HepG2 (cell line): ENCODE results near the gene FAM174C. TPM values are rescaled to one million over a fixed set of nuclear protein-coding genes. Genes with fewer than 3 reads are reported as not detected.

Source experiments
- CHD2 ChIP-seq: IDR thresholded peaks from 2 replicates; pipeline ENCODE4 v1.6.1; 2011; ENCODE audit warnings: low read depth, low read length, improper control_type of control experiment
- KDM5A ChIP-seq: fragments of 200-600 bp; sonication (generic); IDR thresholded peaks from 2 replicates; pipeline ENCODE4 v1.7.0; 2018; ENCODE audit warnings: antibody characterized with exemption, mild to moderate bottlenecking, low read length, borderline replicate concordance
- MED1 ChIP-seq: sonication (generic); formaldehyde crosslinking; IDR thresholded peaks from 2 replicates; pipeline ENCODE4 v1.4.0; 2020; ENCODE audit warnings: missing genetic modification reagents
- MEF2D ChIP-seq: sonication (generic); formaldehyde crosslinking; IDR thresholded peaks from 2 replicates; pipeline ENCODE4 v1.5.1; 2020; ENCODE audit warnings: mild to moderate bottlenecking, missing genetic modification reagents
- MEIS2 ChIP-seq: sonication (generic); formaldehyde crosslinking; IDR thresholded peaks from 2 replicates; pipeline ENCODE4 v1.9.0; 2021; ENCODE audit warnings: mild to moderate bottlenecking, missing genetic modification reagents
- MIER2 ChIP-seq: IDR thresholded peaks from 2 replicates; pipeline ENCODE4 v1.6.1; 2016; ENCODE audit warnings: missing biosample characterization, missing genetic modification reagents
- NONO ChIP-seq, 2 experiments: fragments of 450-650 bp in 1 of 2; sonication (generic) in 1 of 2; formaldehyde crosslinking in 1 of 2; IDR thresholded peaks in 1 of 2; conservative IDR thresholded peaks in 1 of 2; 2 replicates each; pipeline versions ENCODE4 v1.6.1 to v1.8.0; 2017 to 2022; ENCODE audit warnings: mild to moderate bottlenecking in 1 of 2, missing genetic modification reagents in 1 of 2, moderate library complexity in 1 of 2
- NRL ChIP-seq: sonication (generic); formaldehyde crosslinking; IDR thresholded peaks from 2 replicates; pipeline ENCODE4 v1.5.0; 2020; ENCODE audit warnings: missing genetic modification reagents, mild to moderate bottlenecking, moderate library complexity, borderline replicate concordance
- PCBP1 ChIP-seq: fragments of 200-400 bp; formaldehyde crosslinking; IDR thresholded peaks from 2 replicates; pipeline ENCODE4 v1.6.1; 2017; ENCODE audit warnings: mild to moderate bottlenecking, low read depth, low read length, borderline replicate concordance
- RFX3 ChIP-seq: IDR thresholded peaks from 2 replicates; pipeline ENCODE4 v1.6.1; 2016; ENCODE audit warnings: missing biosample characterization, missing genetic modification reagents
- TAF15 ChIP-seq: fragments of 200-400 bp; formaldehyde crosslinking; IDR thresholded peaks from one replicate; pipeline ENCODE4 v1.6.1; 2018; ENCODE audit warnings: mild to moderate bottlenecking, low read depth, low read length; ENCODE audit not compliant: poor library complexity, severe bottlenecking
- ZBTB7B ChIP-seq: sonication (generic); formaldehyde crosslinking; IDR thresholded peaks from 2 replicates; pipeline ENCODE4 v1.4.0; 2020; ENCODE audit warnings: missing genetic modification reagents
- ZFP37 ChIP-seq: sonication (generic); formaldehyde crosslinking; IDR thresholded peaks from 2 replicates; pipeline ENCODE4 v1.4.0; 2020; ENCODE audit warnings: missing genetic modification reagents, borderline replicate concordance
- ZFX ChIP-seq: sonication (generic); formaldehyde crosslinking; IDR thresholded peaks from 2 replicates; pipeline ENCODE4 v1.4.0; 2020; ENCODE audit warnings: mild to moderate bottlenecking, low read depth, missing genetic modification reagents, moderate library complexity
- ZKSCAN5 ChIP-seq: sonication (generic); formaldehyde crosslinking; IDR thresholded peaks from 2 replicates; pipeline ENCODE4 v1.5.1; 2020; ENCODE audit warnings: mild to moderate bottlenecking, missing genetic modification reagents
- ZNF143 ChIP-seq: sonication (generic); formaldehyde crosslinking; IDR thresholded peaks from 2 replicates; pipeline ENCODE4 v1.4.0; 2020; ENCODE audit warnings: missing genetic modification reagents
- ZNF280B ChIP-seq: sonication (generic); formaldehyde crosslinking; IDR thresholded peaks from 2 replicates; pipeline ENCODE4 v1.5.0; 2020; ENCODE audit warnings: missing genetic modification reagents, mild to moderate bottlenecking, borderline replicate concordance
- ZNF337 ChIP-seq: sonication (generic); formaldehyde crosslinking; IDR thresholded peaks from 2 replicates; pipeline ENCODE4 v1.5.1; 2020; ENCODE audit warnings: missing genetic modification reagents, low read depth, mild to moderate bottlenecking, borderline replicate concordance
- ZNF33A ChIP-seq: sonication (generic); formaldehyde crosslinking; IDR thresholded peaks from 2 replicates; pipeline ENCODE4 v1.5.1; 2020; ENCODE audit warnings: missing genetic modification reagents, mild to moderate bottlenecking, moderate library complexity, borderline replicate concordance
- ZNF564 ChIP-seq: sonication (generic); formaldehyde crosslinking; IDR thresholded peaks from 2 replicates; pipeline ENCODE4 v1.8.1; 2023; ENCODE audit warnings: mild to moderate bottlenecking, missing genetic modification reagents
- ZSCAN30 ChIP-seq: sonication (generic); formaldehyde crosslinking; IDR thresholded peaks from 2 replicates; pipeline ENCODE4 v1.5.0; 2020; ENCODE audit warnings: mild to moderate bottlenecking, missing genetic modification reagents
- ZUFSP ChIP-seq: sonication (generic); formaldehyde crosslinking; IDR thresholded peaks from 2 replicates; pipeline ENCODE4 v1.9.0; 2021; ENCODE audit warnings: missing genetic modification reagents, mild to moderate bottlenecking, borderline replicate concordance
- ZZZ3 ChIP-seq: sonication (generic); formaldehyde crosslinking; IDR thresholded peaks from 2 replicates; pipeline ENCODE4 v1.4.0; 2020; ENCODE audit warnings: missing genetic modification reagents, mild to moderate bottlenecking, borderline replicate concordance
- polyA plus RNA-seq, 8 experiments: library from polyadenylated mRNA; depleted of rRNA in 3 of 8; stranded (reverse) in 7 of 8; unstranded in 1 of 8; fragments of >200 nt; fragmentation: Illumina TruSeq in 4 of 8; extraction: Trizol in 4 of 8; gene quantifications; 2 replicates each; pipeline versions ENCODE4 v1.2.1 to v1.2.3, GENCODE V29; 2011 to 2016; ENCODE audit warnings: low read depth in 4 of 8, missing spikeins in 1 of 8, mixed read lengths in 1 of 8; ENCODE audit not compliant: insufficient read depth in 1 of 8
- total RNA-seq, 5 experiments: library from RNA; depleted of rRNA; stranded (reverse); fragments of >200 nt; fragmentation: Illumina TruSeq; extraction: Trizol; gene quantifications; 2 replicates each; pipeline ENCODE4 v1.2.3, GENCODE V29; 2016; ENCODE audit warnings: low read depth in 1 of 5
- TF ChIP-seq, protein P1 (sequence below): sonication (generic); formaldehyde crosslinking; IDR thresholded peaks from 2 replicates; pipeline ENCODE4 v1.4.0; 2020; ENCODE audit warnings: missing genetic modification reagents
- TF ChIP-seq, protein P2 (sequence below), 2 experiments: fragments of 450-650 bp in 1 of 2; sonication (generic) in 1 of 2; formaldehyde crosslinking; IDR thresholded peaks; 2 replicates each; pipeline versions ENCODE4 v1.5.0 to v1.8.0; 2020 to 2022; ENCODE audit warnings: mild to moderate bottlenecking in 1 of 2, missing genetic modification reagents in 1 of 2

Gene FAM174C
- total and polyA plus RNA-seq, 2 of the 13 experiments (the other 11 are each of a cell fraction or from before 2014, with no cell fraction given) = 19.5 to 31.3 TPM

- TF ChIP-seq ZNF564 (CRISPR knock-in tag) = no peak
- TF ChIP-seq RFX3 (CRISPR knock-in tag) = no peak
- no peak for TF ChIP-seq ZNF33A (CRISPR knock-in tag)
- TF ChIP-seq, protein P1, sequence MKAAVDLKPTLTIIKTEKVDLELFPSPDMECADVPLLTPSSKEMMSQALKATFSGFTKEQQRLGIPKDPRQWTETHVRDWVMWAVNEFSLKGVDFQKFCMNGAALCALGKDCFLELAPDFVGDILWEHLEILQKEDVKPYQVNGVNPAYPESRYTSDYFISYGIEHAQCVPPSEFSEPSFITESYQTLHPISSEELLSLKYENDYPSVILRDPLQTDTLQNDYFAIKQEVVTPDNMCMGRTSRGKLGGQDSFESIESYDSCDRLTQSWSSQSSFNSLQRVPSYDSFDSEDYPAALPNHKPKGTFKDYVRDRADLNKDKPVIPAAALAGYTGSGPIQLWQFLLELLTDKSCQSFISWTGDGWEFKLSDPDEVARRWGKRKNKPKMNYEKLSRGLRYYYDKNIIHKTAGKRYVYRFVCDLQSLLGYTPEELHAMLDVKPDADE (CRISPR knock-in tag) = no peak
- TF ChIP-seq ZNF337 = no peak
- TF ChIP-seq ZSCAN30 (CRISPR knock-in tag) = no peak
- no peak for TF ChIP-seq ZZZ3 (CRISPR knock-in tag)
- peak; percentile 43; the same call in 1 of the 2 replicates for TF ChIP-seq ZBTB7B (CRISPR knock-in tag)
- TF ChIP-seq ZNF280B (CRISPR knock-in tag) = no peak
- TF ChIP-seq ZUFSP = no peak
- no peak for TF ChIP-seq ZKSCAN5 (CRISPR knock-in tag)
- TF ChIP-seq MEF2D (CRISPR knock-in tag) = no peak
- no peak for TF ChIP-seq TAF15
- TF ChIP-seq ZNF143 (CRISPR knock-in tag) = no peak
- TF ChIP-seq NRL (CRISPR knock-in tag) = no peak
- TF ChIP-seq, protein P2, sequence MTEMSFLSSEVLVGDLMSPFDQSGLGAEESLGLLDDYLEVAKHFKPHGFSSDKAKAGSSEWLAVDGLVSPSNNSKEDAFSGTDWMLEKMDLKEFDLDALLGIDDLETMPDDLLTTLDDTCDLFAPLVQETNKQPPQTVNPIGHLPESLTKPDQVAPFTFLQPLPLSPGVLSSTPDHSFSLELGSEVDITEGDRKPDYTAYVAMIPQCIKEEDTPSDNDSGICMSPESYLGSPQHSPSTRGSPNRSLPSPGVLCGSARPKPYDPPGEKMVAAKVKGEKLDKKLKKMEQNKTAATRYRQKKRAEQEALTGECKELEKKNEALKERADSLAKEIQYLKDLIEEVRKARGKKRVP (CRISPR knock-in tag; IDR thresholded peaks at IDR 0.05) = no peak
- TF ChIP-seq PCBP1 = 0 out of 2 replicates have a peak, but pooled peaks have one; percentile 17
- TF ChIP-seq ZFP37 = no peak
- no peak for TF ChIP-seq NONO (IDR thresholded peaks at IDR 0.05)
- no peak for TF ChIP-seq NONO (CRISPR knock-in tag; conservative IDR thresholded peaks at IDR 0.05)
- TF ChIP-seq KDM5A = no peak
- no peak for TF ChIP-seq MED1 (CRISPR knock-in tag)
- no peak for TF ChIP-seq MIER2 (CRISPR knock-in tag)
- no peak for TF ChIP-seq MEIS2 (CRISPR knock-in tag)
- no peak for TF ChIP-seq CHD2
- TF ChIP-seq ZFX = no peak
Measured at GRCh38 chr19:1286487-1287353, 11.4 kb downstream of the FAM174C start (continued).
